HL-60 (cell line): ENCODE results near the gene CFC1.
"Not testable (repeated sequence)": the region's sequence is repeated elsewhere in the genome, so short reads cannot be mapped to it uniquely, and the experiment has no call there.

ENCODE experiments used
- CTCF ChIP-seq: IDR thresholded peaks from one replicate; pipeline ENCODE4 v1.5.1; 2011; ENCODE audit warnings: low read length, control low read depth, inconsistent platforms; ENCODE audit not compliant: insufficient read depth
- GABPA ChIP-seq: IDR thresholded peaks from 2 replicates; pipeline ENCODE4 v1.6.1; 2012; ENCODE audit warnings: low read depth
- POLR2AphosphoS5 ChIP-seq: IDR thresholded peaks from 2 replicates; pipeline ENCODE4 v1.6.1; 2012; ENCODE audit warnings: low read depth
- SPI1 ChIP-seq: IDR thresholded peaks from 2 replicates; pipeline ENCODE4 v1.6.1; 2012; ENCODE audit warnings: low read depth, mild to moderate bottlenecking, borderline replicate concordance
- TF ChIP-seq, protein P1 (sequence below): IDR thresholded peaks from 2 replicates; pipeline ENCODE4 v1.6.1; 2012; ENCODE audit warnings: low read depth; ENCODE audit not compliant: insufficient replicate concordance

DNA sequence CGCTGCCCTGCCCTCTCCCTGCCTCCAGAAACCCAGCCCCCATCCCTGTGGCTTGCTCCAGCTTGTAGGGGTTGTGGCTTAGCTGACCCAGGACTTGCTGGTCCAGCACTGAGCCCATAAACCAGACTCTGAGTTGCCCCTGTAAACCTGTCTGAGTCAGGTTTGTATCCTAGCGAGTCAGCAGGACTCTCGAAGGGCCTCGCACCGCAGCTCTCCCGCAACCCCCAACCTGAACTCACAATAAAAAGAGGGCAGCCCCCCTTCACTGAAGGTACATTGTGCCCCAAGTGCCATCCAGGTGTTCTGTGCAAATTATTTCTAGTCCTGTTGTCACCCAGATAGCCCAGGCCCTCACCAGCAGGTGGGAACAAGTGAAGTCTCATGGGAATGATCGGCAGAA lies 17.9 kb downstream of the CFC1 start:
- not testable (repeated sequence) for TF ChIP-seq CTCF, GABPA, SPI1, POLR2AphosphoS5
- TF ChIP-seq, protein P1, sequence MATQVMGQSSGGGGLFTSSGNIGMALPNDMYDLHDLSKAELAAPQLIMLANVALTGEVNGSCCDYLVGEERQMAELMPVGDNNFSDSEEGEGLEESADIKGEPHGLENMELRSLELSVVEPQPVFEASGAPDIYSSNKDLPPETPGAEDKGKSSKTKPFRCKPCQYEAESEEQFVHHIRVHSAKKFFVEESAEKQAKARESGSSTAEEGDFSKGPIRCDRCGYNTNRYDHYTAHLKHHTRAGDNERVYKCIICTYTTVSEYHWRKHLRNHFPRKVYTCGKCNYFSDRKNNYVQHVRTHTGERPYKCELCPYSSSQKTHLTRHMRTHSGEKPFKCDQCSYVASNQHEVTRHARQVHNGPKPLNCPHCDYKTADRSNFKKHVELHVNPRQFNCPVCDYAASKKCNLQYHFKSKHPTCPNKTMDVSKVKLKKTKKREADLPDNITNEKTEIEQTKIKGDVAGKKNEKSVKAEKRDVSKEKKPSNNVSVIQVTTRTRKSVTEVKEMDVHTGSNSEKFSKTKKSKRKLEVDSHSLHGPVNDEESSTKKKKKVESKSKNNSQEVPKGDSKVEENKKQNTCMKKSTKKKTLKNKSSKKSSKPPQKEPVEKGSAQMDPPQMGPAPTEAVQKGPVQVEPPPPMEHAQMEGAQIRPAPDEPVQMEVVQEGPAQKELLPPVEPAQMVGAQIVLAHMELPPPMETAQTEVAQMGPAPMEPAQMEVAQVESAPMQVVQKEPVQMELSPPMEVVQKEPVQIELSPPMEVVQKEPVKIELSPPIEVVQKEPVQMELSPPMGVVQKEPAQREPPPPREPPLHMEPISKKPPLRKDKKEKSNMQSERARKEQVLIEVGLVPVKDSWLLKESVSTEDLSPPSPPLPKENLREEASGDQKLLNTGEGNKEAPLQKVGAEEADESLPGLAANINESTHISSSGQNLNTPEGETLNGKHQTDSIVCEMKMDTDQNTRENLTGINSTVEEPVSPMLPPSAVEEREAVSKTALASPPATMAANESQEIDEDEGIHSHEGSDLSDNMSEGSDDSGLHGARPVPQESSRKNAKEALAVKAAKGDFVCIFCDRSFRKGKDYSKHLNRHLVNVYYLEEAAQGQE = not testable (repeated sequence)
